ENCODE data around the gene STPG1.

STPG1 gene

DNA sequence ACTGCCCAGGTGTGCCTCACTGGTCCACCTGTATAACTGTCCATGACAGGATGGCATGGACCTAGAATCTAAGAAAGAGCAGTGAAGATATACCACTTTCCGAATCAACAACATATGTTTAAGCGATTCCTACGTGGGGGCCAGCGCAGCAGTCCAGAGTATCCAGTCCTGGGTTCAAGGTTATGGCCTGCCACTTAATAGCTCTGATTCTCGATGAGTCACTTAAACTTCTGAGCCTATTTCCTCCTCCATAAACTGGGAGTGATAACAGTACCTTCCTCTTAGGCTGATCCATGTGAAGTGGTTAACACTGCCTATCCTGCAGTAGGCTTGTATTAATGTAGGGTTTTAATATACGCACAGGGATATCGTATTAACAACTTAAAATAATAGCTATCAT, 2.8 kb downstream of the STPG1 start:
- H3K4me3 ChIP-seq (ENCODE audit: low read depth, low read length), result no peak overlapping the region
- TF ChIP-seq, protein P1, sequence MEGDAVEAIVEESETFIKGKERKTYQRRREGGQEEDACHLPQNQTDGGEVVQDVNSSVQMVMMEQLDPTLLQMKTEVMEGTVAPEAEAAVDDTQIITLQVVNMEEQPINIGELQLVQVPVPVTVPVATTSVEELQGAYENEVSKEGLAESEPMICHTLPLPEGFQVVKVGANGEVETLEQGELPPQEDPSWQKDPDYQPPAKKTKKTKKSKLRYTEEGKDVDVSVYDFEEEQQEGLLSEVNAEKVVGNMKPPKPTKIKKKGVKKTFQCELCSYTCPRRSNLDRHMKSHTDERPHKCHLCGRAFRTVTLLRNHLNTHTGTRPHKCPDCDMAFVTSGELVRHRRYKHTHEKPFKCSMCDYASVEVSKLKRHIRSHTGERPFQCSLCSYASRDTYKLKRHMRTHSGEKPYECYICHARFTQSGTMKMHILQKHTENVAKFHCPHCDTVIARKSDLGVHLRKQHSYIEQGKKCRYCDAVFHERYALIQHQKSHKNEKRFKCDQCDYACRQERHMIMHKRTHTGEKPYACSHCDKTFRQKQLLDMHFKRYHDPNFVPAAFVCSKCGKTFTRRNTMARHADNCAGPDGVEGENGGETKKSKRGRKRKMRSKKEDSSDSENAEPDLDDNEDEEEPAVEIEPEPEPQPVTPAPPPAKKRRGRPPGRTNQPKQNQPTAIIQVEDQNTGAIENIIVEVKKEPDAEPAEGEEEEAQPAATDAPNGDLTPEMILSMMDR (IDR thresholded peaks at IDR 0.05; ENCODE audit: low read depth, low read length), result no peak

DNA sequence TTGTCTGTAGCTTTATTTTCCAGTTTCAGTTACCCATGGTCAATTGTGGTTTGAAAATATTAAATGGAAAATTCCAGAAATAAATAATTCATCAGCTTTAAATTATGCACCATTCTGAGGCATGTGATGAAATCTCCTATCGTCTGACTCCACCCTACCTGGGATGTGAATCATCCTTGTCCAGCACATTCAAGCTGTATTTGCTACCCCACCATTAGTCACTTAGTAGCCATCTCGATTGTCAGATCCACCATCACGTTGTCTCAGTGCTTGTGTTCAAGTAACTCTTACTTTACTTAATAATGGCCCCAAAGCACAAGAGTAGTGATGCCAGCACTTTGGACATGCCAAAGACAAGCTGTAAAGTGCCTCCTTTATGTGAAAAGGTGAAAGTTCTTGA, 4.0 kb downstream of the STPG1 start:
- no peak overlapping the region for H3K4me3 ChIP-seq (ENCODE audit: low read depth, low read length)

DNA sequence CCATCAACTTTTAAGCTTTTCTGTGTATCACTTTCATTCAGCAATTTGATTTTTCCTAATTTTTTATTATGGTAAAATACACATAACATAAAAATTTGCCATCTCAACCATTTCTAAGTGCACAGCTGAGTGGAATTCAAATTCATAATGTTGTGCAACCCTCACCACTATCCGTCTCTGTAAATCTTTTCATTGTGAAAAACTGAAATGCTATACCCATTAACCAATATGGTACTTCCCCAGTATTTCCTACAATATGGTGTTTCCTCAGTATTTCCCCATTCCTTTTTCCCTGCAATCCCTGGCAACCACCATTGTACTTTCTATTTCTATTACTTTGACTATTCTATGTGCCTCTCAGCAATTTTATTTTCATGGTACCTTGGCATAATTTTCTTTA, 6.8 kb downstream of the STPG1 start:
- TF ChIP-seq, protein P1 (IDR thresholded peaks at IDR 0.05; ENCODE audit: low read depth, low read length), result no peak
- H3K4me3 ChIP-seq (ENCODE audit: low read depth, low read length), result no peak overlapping the region

More for the DNA sequence above, 4.0 kb downstream of the STPG1 start:
- TF ChIP-seq, protein P1 (IDR thresholded peaks at IDR 0.05; ENCODE audit: low read depth, low read length), result no peak

DNA sequence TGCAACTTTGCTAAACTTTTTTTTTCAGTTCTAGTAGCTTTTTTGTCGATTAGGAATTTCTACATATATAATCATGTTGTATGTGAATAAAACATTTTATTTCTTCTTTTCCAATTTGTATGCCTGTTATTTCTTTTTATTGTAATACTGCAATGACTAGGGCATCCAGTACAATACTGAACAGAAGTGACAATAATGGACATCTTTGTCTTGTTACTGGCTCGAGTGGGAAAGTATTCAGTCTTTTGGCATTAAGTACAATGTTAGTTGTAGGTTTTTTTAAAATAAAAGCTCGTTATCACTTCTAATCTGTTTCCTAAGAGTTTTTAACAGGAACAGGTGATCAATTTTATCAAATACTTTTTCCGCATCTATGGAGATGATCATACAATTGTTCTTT, 9.8 kb downstream of the STPG1 start:
- TF ChIP-seq, protein P1 (IDR thresholded peaks at IDR 0.05; ENCODE audit: low read depth, low read length), result no peak
- H3K4me3 ChIP-seq (ENCODE audit: low read depth, low read length), result no peak overlapping the region

DNA sequence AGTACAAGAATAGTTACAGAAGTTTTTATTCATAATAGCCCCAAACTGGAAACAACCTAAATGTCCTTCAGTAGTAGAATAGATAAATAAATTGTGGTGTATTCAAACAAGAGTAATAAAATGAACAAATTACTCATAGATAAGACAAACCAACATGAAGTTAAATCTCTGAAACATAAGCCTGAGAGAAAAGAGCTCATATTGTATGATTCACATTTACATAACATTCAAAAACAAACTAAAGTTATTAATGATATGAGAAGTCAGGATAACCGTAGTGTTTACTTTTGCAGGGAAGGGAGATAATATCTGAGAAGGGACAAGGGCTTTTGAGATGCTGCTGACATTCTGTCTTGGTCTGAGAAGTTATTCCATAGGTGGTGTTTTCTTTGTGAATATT, 13.5 kb downstream of the STPG1 start:
- TF ChIP-seq, protein P1 (IDR thresholded peaks at IDR 0.05; ENCODE audit: low read depth, low read length), result no peak

DNA sequence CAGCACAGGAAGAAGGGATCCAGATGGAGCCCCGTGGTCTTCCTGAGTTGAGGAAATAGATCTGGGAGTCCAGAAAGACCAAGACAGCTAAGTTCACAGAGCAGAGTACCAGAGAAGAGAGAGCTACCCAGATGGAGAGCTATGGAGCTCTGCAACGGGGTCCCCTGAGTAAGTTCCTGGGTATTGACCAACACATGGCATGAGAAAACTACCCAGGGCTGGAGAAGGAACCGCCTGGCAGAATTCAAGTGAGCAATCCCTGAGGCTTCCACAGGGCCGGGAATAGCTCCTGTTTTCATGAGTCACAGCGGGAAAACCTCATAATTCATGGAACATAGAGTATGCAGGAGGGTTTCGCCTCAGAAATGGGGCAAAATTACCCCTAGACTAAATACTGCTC, 19.7 kb downstream of the STPG1 start:
- no peak overlapping the region for H3K4me3 ChIP-seq (ENCODE audit: low read depth, low read length)
- TF ChIP-seq, protein P1 (IDR thresholded peaks at IDR 0.05; ENCODE audit: low read depth, low read length), result no peak

More for the DNA sequence above, 13.5 kb downstream of the STPG1 start:
- no peak overlapping the region for H3K4me3 ChIP-seq (ENCODE audit: low read depth, low read length)

DNA sequence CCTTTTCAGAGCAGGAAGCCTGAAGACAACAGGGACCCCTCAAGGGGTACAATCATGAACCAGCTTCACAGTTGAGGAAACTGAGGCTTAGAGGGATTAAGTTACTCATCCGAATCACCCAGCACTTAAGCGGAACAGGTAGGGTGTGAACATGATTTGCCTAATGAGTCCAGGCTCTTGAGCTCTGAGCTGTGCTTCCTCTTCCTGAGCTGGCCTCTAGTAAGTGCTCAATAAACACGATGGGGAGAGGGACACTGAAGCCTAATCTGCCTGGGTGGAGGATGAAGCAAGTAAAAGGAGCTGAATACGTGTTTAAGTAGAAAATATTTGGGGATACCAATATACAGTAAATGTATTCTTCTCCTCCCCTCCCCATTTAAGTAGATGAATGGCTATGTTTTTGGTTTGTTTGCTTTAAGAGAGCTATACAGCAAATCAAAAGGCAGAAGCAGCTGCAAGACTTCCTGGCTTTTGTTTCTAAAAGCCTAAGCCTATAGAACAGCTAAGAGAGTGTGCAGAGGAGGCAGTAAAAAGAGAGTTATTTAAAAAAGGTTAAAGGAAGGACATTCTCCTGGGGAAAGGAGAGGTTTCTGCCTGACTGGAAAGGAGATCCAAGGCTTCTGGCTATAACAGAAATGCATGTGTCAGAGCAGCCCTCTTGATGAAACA, 20.5 kb downstream of the STPG1 start:
- no peak overlapping the region for H3K4me3 ChIP-seq (ENCODE audit: low read depth, low read length)
- TF ChIP-seq, protein P1 (IDR thresholded peaks at IDR 0.05; ENCODE audit: low read depth, low read length), result no peak

Measured in WI38 (cell line).